HepG2 (cell line): ENCODE measurements around the gene ZNF816. TPM values are rescaled to one million over a fixed set of nuclear protein-coding genes. Genes with fewer than 3 reads are reported as not detected.

Experiments
- FOSL2 ChIP-seq: sonication (generic); formaldehyde crosslinking; IDR thresholded peaks from 2 replicates; pipeline ENCODE4 v1.4.0; 2020; ENCODE audit warnings: missing genetic modification reagents
- KDM6A ChIP-seq: IDR thresholded peaks from 2 replicates; pipeline ENCODE4 v1.6.1; 2016; ENCODE audit warnings: low read depth
- POLR2G ChIP-seq: fragments of 200-400 bp; formaldehyde crosslinking; IDR thresholded peaks from 2 replicates; pipeline ENCODE4 v1.6.1; 2018; ENCODE audit warnings: mild to moderate bottlenecking, low read depth, low read length, moderate library complexity
- RBFOX2 ChIP-seq: fragments of 200-400 bp; formaldehyde crosslinking; IDR thresholded peaks from 2 replicates; pipeline ENCODE4 v1.6.1; 2017; ENCODE audit warnings: low read depth, mild to moderate bottlenecking, low read length
- RXRA ChIP-seq: sonication (generic); formaldehyde crosslinking; IDR thresholded peaks from 2 replicates; pipeline ENCODE4 v1.5.1; 2020; ENCODE audit warnings: missing genetic modification reagents
- SOX13 ChIP-seq, 3 experiments: fragments of 450-650 bp in 1 of 3; sonication (generic) in 1 of 3; formaldehyde crosslinking in 1 of 3; IDR thresholded peaks in 2 of 3; conservative IDR thresholded peaks in 1 of 3; 2 replicates each; pipeline versions ENCODE4 v1.5.0 to v1.6.1; 2016 to 2020; ENCODE audit warnings: antibody characterized with exemption in 1 of 3, mild to moderate bottlenecking in 1 of 3, missing compliant biosample characterization in 1 of 3, missing genetic modification reagents in 1 of 3, moderate library complexity in 1 of 3
- THAP11 ChIP-seq: IDR thresholded peaks from 2 replicates; pipeline ENCODE4 v1.6.1; 2016; ENCODE audit warnings: missing biosample characterization, missing genetic modification reagents
- polyA plus RNA-seq, 8 experiments: library from polyadenylated mRNA; depleted of rRNA in 3 of 8; stranded (reverse) in 7 of 8; unstranded in 1 of 8; fragments of >200 nt; fragmentation: Illumina TruSeq in 4 of 8; extraction: Trizol in 4 of 8; gene quantifications; 2 replicates each; pipeline versions ENCODE4 v1.2.1 to v1.2.3, GENCODE V29; 2011 to 2016; ENCODE audit warnings: low read depth in 4 of 8, missing spikeins in 1 of 8, mixed read lengths in 1 of 8; ENCODE audit not compliant: insufficient read depth in 1 of 8
- total RNA-seq, 5 experiments: library from RNA; depleted of rRNA; stranded (reverse); fragments of >200 nt; fragmentation: Illumina TruSeq; extraction: Trizol; gene quantifications; 2 replicates each; pipeline ENCODE4 v1.2.3, GENCODE V29; 2016; ENCODE audit warnings: low read depth in 1 of 5
- TF ChIP-seq, protein P1 (sequence below): sonication (generic); formaldehyde crosslinking; IDR thresholded peaks from 2 replicates; pipeline ENCODE4 v1.4.0; 2020; ENCODE audit warnings: missing genetic modification reagents, borderline replicate concordance
- TF ChIP-seq, protein P2 (sequence below), 2 experiments: sonication (generic) in 1 of 2; formaldehyde crosslinking in 1 of 2; IDR thresholded peaks; 2 replicates each; pipeline versions ENCODE4 v1.4.0 to v1.6.1; 2018 to 2020; ENCODE audit warnings: missing genetic modification reagents in 2 of 2, borderline replicate concordance in 1 of 2, low read depth in 1 of 2, mild to moderate bottlenecking in 1 of 2, missing biosample characterization in 1 of 2
- TF ChIP-seq, protein P3 (sequence below): sonication (generic); formaldehyde crosslinking; IDR thresholded peaks from 2 replicates; pipeline ENCODE4 v1.4.0; 2020; ENCODE audit warnings: mild to moderate bottlenecking, missing genetic modification reagents, borderline replicate concordance
- TF ChIP-seq, protein P4 (sequence below): conservative IDR thresholded peaks from 2 replicates; pipeline ENCODE4 v1.6.1; 2018; ENCODE audit warnings: missing genetic modification reagents
- TF ChIP-seq, protein P5 (sequence below): sonication (generic); formaldehyde crosslinking; IDR thresholded peaks from 2 replicates; pipeline ENCODE4 v1.5.1; 2020; ENCODE audit warnings: mild to moderate bottlenecking, moderate library complexity, missing genetic modification reagents
- TF ChIP-seq, protein P6 (sequence below): IDR thresholded peaks from 2 replicates; pipeline ENCODE4 v1.6.1; 2016; ENCODE audit warnings: missing genetic modification reagents, missing compliant biosample characterization

ZNF816 gene
- total and polyA plus RNA-seq, 2 of the 13 experiments (the other 11 are each of a cell fraction or from before 2014, with no cell fraction given) = 5.2 to 14.1 TPM

DNA sequence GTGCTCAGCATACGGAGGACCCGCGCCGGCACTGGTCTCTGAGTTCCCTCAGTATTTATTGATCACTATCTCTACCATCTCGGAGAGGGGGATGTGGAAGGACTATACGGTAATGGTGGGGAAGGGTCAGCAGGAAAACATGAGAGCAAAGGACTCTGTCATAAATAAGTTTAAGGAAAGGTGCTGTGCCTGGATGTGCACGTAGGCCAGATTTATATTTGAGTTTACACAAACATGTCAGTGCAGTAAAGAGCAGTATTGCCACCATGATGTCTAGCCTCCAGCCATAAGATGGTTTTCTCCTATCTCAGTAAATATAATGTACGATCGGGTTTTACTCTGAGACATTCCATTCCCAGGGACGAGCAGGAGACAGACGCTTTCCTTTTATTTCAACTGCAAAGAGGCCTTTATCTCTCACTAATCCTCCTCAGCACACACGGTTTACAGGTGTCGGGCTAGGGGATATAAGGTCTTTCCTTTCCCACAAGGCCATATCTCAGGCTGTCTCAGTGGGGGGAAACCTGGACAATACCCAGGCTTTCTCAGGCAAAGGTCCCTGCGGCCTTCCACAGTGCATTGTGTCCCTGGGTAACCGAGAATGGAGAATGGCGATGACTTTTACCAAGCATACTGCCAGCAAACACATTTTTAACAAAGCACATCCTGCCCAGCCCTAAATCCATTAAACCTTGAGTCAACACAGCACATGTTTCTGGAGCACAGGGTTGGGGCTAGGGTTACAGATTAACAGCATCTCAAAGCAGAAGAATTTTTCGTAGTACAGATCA lies 17.8 kb downstream of the ZNF816 start (continued):
- peak; percentile 74; the same call in 1 of the 2 replicates for TF ChIP-seq SOX13 (IDR thresholded peaks at IDR 0.05)
- TF ChIP-seq SOX13 (CRISPR knock-in tag; conservative IDR thresholded peaks at IDR 0.05 in 1 of 2, IDR thresholded peaks at IDR 0.05 in 1 of 2) = peak in 1 of 2 experiments; percentile 94; a peak in 2 of 4 replicates
- peak; percentile 52; the same call in 1 of the 2 replicates for TF ChIP-seq KDM6A (CRISPR knock-in tag)
- TF ChIP-seq POLR2G = peak; percentile 63
- 0 out of 2 replicates have a peak, but pooled peaks have one; percentile 28 for TF ChIP-seq RBFOX2
- peak; percentile 30; the same call in 1 of the 2 replicates for TF ChIP-seq RXRA (CRISPR knock-in tag)
- peak; percentile 43 for TF ChIP-seq FOSL2 (CRISPR knock-in tag)
- TF ChIP-seq, protein P1, sequence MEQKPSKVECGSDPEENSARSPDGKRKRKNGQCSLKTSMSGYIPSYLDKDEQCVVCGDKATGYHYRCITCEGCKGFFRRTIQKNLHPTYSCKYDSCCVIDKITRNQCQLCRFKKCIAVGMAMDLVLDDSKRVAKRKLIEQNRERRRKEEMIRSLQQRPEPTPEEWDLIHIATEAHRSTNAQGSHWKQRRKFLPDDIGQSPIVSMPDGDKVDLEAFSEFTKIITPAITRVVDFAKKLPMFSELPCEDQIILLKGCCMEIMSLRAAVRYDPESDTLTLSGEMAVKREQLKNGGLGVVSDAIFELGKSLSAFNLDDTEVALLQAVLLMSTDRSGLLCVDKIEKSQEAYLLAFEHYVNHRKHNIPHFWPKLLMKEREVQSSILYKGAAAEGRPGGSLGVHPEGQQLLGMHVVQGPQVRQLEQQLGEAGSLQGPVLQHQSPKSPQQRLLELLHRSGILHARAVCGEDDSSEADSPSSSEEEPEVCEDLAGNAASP (CRISPR knock-in tag) = peak; percentile 55; the same call in 1 of the 2 replicates
- TF ChIP-seq, protein P2, sequence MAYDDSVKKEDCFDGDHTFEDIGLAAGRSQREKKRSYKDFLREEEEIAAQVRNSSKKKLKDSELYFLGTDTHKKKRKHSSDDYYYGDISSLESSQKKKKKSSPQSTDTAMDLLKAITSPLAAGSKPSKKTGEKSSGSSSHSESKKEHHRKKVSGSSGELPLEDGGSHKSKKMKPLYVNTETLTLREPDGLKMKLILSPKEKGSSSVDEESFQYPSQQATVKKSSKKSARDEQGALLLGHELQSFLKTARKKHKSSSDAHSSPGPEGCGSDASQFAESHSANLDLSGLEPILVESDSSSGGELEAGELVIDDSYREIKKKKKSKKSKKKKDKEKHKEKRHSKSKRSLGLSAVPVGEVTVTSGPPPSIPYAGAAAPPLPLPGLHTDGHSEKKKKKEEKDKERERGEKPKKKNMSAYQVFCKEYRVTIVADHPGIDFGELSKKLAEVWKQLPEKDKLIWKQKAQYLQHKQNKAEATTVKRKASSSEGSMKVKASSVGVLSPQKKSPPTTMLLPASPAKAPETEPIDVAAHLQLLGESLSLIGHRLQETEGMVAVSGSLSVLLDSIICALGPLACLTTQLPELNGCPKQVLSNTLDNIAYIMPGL (CRISPR knock-in tag; IDR thresholded peaks at IDR 0.05; ENCODE audit: borderline replicate concordance in 1 of 2, low read depth in 1 of 2) = 0 out of 4 replicates have a peak, but pooled peaks of 1 of the 2 experiments have one; percentile 39
- TF ChIP-seq THAP11 (CRISPR knock-in tag) = 0 out of 2 replicates have a peak, but pooled peaks have one; percentile 40
- TF ChIP-seq, protein P3, sequence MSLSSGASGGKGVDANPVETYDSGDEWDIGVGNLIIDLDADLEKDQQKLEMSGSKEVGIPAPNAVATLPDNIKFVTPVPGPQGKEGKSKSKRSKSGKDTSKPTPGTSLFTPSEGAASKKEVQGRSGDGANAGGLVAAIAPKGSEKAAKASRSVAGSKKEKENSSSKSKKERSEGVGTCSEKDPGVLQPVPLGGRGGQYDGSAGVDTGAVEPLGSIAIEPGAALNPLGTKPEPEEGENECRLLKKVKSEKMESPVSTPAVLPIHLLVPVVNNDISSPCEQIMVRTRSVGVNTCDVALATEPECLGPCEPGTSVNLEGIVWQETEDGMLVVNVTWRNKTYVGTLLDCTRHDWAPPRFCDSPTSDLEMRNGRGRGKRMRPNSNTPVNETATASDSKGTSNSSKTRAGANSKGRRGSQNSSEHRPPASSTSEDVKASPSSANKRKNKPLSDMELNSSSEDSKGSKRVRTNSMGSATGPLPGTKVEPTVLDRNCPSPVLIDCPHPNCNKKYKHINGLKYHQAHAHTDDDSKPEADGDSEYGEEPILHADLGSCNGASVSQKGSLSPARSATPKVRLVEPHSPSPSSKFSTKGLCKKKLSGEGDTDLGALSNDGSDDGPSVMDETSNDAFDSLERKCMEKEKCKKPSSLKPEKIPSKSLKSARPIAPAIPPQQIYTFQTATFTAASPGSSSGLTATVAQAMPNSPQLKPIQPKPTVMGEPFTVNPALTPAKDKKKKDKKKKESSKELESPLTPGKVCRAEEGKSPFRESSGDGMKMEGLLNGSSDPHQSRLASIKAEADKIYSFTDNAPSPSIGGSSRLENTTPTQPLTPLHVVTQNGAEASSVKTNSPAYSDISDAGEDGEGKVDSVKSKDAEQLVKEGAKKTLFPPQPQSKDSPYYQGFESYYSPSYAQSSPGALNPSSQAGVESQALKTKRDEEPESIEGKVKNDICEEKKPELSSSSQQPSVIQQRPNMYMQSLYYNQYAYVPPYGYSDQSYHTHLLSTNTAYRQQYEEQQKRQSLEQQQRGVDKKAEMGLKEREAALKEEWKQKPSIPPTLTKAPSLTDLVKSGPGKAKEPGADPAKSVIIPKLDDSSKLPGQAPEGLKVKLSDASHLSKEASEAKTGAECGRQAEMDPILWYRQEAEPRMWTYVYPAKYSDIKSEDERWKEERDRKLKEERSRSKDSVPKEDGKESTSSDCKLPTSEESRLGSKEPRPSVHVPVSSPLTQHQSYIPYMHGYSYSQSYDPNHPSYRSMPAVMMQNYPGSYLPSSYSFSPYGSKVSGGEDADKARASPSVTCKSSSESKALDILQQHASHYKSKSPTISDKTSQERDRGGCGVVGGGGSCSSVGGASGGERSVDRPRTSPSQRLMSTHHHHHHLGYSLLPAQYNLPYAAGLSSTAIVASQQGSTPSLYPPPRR = peak; percentile 55; the same call in 1 of the 2 replicates
- TF ChIP-seq, protein P4, sequence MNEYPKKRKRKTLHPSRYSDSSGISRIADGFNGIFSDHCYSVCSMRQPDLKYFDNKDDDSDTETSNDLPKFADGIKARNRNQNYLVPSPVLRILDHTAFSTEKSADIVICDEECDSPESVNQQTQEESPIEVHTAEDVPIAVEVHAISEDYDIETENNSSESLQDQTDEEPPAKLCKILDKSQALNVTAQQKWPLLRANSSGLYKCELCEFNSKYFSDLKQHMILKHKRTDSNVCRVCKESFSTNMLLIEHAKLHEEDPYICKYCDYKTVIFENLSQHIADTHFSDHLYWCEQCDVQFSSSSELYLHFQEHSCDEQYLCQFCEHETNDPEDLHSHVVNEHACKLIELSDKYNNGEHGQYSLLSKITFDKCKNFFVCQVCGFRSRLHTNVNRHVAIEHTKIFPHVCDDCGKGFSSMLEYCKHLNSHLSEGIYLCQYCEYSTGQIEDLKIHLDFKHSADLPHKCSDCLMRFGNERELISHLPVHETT = 0 out of 2 replicates have a peak, but pooled peaks have one; percentile 51
- TF ChIP-seq, protein P5, sequence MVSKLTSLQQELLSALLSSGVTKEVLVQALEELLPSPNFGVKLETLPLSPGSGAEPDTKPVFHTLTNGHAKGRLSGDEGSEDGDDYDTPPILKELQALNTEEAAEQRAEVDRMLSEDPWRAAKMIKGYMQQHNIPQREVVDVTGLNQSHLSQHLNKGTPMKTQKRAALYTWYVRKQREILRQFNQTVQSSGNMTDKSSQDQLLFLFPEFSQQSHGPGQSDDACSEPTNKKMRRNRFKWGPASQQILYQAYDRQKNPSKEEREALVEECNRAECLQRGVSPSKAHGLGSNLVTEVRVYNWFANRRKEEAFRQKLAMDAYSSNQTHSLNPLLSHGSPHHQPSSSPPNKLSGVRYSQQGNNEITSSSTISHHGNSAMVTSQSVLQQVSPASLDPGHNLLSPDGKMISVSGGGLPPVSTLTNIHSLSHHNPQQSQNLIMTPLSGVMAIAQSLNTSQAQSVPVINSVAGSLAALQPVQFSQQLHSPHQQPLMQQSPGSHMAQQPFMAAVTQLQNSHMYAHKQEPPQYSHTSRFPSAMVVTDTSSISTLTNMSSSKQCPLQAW (CRISPR knock-in tag) = peak; percentile 91; the same call in 1 of the 2 replicates
- TF ChIP-seq, protein P6, sequence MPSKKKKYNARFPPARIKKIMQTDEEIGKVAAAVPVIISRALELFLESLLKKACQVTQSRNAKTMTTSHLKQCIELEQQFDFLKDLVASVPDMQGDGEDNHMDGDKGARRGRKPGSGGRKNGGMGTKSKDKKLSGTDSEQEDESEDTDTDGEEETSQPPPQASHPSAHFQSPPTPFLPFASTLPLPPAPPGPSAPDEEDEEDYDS (CRISPR knock-in tag) = peak; percentile 87
